ENCODE data around the gene GHRHR. TPM values are rescaled to one million over a fixed set of nuclear protein-coding genes. Genes with fewer than 3 reads are reported as not detected.

GHRHR gene
- total RNA-seq, 1 donor = not detected

- DNase-seq (ENCODE audit: low read depth in 2 of 3, low spot score in 2 of 3) = peak; percentile 41 to 79 (median 68)
These were observed 19.5 kb downstream of the GHRHR start for GRCh38 chr7:30983042-30983913.

GRCh38 chr7:30983914-30984247, 20.1 kb downstream of the GHRHR start:
- DNase-seq (ENCODE audit: low read depth in 2 of 3, low spot score in 2 of 3) = no peak

GRCh38 chr7:30984359-30985107, 20.8 kb downstream of the GHRHR start:
- DNase-seq (ENCODE audit: low read depth in 2 of 3, low spot score in 2 of 3) = no peak

GRCh38 chr7:30985756-30986155, 22.0 kb downstream of the GHRHR start:
- no peak for DNase-seq (ENCODE audit: low read depth in 2 of 3, low spot score in 2 of 3)

GRCh38 chr7:30986331-30986730, 22.6 kb downstream of the GHRHR start:
- no peak for DNase-seq (ENCODE audit: low read depth in 2 of 3, low spot score in 2 of 3)

- no peak for DNase-seq (ENCODE audit: low read depth in 2 of 3, low spot score in 2 of 3)
These were observed 23.0 kb downstream of the GHRHR start for GRCh38 chr7:30986738-30987137.

GRCh38 chr7:30987178-30987577, 23.4 kb downstream of the GHRHR start:
- no peak for DNase-seq (ENCODE audit: low read depth in 2 of 3, low spot score in 2 of 3)

GRCh38 chr7:30987936-30988335, 24.2 kb downstream of the GHRHR start:
- no peak for DNase-seq (ENCODE audit: low read depth in 2 of 3, low spot score in 2 of 3)

GRCh38 chr7:30988351-30989005, 24.7 kb downstream of the GHRHR start:
- no peak for DNase-seq (ENCODE audit: low read depth in 2 of 3, low spot score in 2 of 3)

GRCh38 chr7:30989008-30989823, 25.5 kb downstream of the GHRHR start:
- no peak for DNase-seq (ENCODE audit: low read depth in 2 of 3, low spot score in 2 of 3)

- DNase-seq (ENCODE audit: low read depth in 2 of 3, low spot score in 2 of 3) = no peak
These were observed 26.3 kb downstream of the GHRHR start for GRCh38 chr7:30989824-30990672.

GRCh38 chr7:30990673-30991170, 27.0 kb downstream of the GHRHR start:
- DNase-seq (ENCODE audit: low read depth in 2 of 3, low spot score in 2 of 3) = no peak

GRCh38 chr7:30992414-30992813, 28.7 kb downstream of the GHRHR start:
- DNase-seq (ENCODE audit: low read depth in 2 of 3, low spot score in 2 of 3) = no peak

GRCh38 chr7:30994206-30995100, 30.7 kb downstream of the GHRHR start:
- DNase-seq (ENCODE audit: low read depth in 2 of 3, low spot score in 2 of 3) = no peak

GRCh38 chr7:30995536-30995935, 31.8 kb downstream of the GHRHR start:
- DNase-seq (ENCODE audit: low read depth in 2 of 3, low spot score in 2 of 3) = no peak

GRCh38 chr7:30996256-30996655, 32.5 kb downstream of the GHRHR start:
- no peak for DNase-seq (ENCODE audit: low read depth in 2 of 3, low spot score in 2 of 3)

- no peak for DNase-seq (ENCODE audit: low read depth in 2 of 3, low spot score in 2 of 3)
These were observed 33.1 kb downstream of the GHRHR start for GRCh38 chr7:30996883-30997282.

- no peak for DNase-seq (ENCODE audit: low read depth in 2 of 3, low spot score in 2 of 3)
These were observed 33.6 kb downstream of the GHRHR start for GRCh38 chr7:30997316-30997715.

GRCh38 chr7:30998180-30998579, 34.4 kb downstream of the GHRHR start:
- no peak for DNase-seq (ENCODE audit: low read depth in 2 of 3, low spot score in 2 of 3)
